ENCODE measurements around the gene RGL2. TPM values are rescaled to one million over a fixed set of nuclear protein-coding genes. Genes with fewer than 3 reads are reported as not detected.

Gene RGL2
- polyA plus RNA-seq, 1 donor (not counting 4 experiments of a cell fraction or from before 2014, with no cell fraction given) = 33.6 TPM

DNA sequence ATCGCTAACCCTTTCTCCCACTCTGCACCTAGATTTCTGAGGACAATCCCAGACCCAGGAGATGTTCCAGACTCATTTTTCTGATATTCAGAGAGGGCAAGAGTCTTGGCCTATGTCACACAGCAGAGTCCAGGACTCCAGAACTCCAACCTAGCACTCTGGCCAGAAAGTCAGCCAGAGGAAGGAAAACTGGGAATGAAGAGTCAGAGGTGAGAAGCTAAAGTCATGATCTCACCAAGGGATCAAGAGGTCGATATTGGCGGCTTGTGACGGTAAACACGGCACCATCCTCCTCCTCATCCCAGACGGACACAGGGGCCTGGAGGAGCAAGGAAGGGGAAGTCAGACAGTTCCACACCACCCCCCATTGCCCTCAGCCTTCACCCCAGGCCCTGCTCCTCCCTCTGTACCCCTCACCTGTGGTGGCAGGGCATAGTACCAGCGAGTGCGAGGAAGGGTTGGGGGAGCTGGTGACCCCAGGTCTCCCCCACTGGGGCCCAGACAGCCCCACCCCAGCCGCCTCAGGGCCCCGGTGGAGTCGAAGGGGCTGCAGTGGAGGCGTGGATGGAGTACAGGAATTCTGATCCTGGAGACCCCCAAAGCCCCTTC, 1.8 kb downstream of the RGL2 start:
- Histone ChIP-seq H3K9me3 (ENCODE audit: control insufficient read depth, low read depth, low read length) (no peaks in the 10 kb centered on the region), H3K79me2 (ENCODE audit: control insufficient read depth, insufficient read depth, low read length) (peaks cover 21% of the 10 kb centered on the region), H3K4me3 (ENCODE audit: control insufficient read depth in 2 of 3, extremely low read depth in 1 of 3, insufficient read depth in 2 of 3, low read depth in 1 of 3, low read length in 3 of 3) (peak overlapping the region; percentile 66 to 79 (median 70)), H3K4me1 (ENCODE audit: control insufficient read depth, extremely low read depth, insufficient read depth, low read length) (peaks cover 14% of the 10 kb centered on the region), H3K27me3 (ENCODE audit: control insufficient read depth, extremely low read depth, insufficient read depth, low read length) (no peaks in the 10 kb centered on the region), H4K20me1 (ENCODE audit: control insufficient read depth, extremely low read depth, insufficient read depth, low read length) (no peaks in the 10 kb centered on the region), H3K9ac (ENCODE audit: control insufficient read depth, extremely low read depth, insufficient read depth, low read length) (peak overlapping the region; percentile 88), H2AFZ (ENCODE audit: control insufficient read depth, low read length) (peak overlapping the region; percentile 70), H3K36me3 (ENCODE audit: control insufficient read depth in 2 of 2, extremely low read depth in 1 of 2, insufficient read depth in 2 of 2, low read length in 2 of 2) (peaks cover 26 to 28% of the 10 kb centered on the region in 2 experiments), H3K27ac (ENCODE audit: control insufficient read depth, insufficient read depth, low read length) (peak overlapping the region; percentile 85), H3K4me2 (ENCODE audit: control insufficient read depth, extremely low read depth, insufficient read depth, low read depth, low read length) (peak overlapping the region; percentile 89), H3K9me1 (ENCODE audit: control insufficient read depth, extremely low read depth, insufficient read depth, low read length) (no peaks in the 10 kb centered on the region)
- TF ChIP-seq, protein P1, sequence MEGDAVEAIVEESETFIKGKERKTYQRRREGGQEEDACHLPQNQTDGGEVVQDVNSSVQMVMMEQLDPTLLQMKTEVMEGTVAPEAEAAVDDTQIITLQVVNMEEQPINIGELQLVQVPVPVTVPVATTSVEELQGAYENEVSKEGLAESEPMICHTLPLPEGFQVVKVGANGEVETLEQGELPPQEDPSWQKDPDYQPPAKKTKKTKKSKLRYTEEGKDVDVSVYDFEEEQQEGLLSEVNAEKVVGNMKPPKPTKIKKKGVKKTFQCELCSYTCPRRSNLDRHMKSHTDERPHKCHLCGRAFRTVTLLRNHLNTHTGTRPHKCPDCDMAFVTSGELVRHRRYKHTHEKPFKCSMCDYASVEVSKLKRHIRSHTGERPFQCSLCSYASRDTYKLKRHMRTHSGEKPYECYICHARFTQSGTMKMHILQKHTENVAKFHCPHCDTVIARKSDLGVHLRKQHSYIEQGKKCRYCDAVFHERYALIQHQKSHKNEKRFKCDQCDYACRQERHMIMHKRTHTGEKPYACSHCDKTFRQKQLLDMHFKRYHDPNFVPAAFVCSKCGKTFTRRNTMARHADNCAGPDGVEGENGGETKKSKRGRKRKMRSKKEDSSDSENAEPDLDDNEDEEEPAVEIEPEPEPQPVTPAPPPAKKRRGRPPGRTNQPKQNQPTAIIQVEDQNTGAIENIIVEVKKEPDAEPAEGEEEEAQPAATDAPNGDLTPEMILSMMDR (optimal IDR thresholded peaks at IDR 0.05 in 1 of 3, IDR thresholded peaks at IDR 0.05 in 1 of 3, conservative IDR thresholded peaks at IDR 0.05 in 1 of 3; ENCODE audit: extremely low read depth in 1 of 3, insufficient read depth in 2 of 3, low read length in 3 of 3) = no peak
- no peak for TF ChIP-seq EZH2 (IDR thresholded peaks at IDR 0.05; ENCODE audit: low read length)
- no peak for FAIRE-seq
- DNase-seq (ENCODE audit: low read depth, low spot score) = no peak
- dilution Hi-C loops (cut with MboI; ENCODE audit: extremely low pct_ligation_motif_present, low sequenced_read_pairs) = no loop called here

DNA sequence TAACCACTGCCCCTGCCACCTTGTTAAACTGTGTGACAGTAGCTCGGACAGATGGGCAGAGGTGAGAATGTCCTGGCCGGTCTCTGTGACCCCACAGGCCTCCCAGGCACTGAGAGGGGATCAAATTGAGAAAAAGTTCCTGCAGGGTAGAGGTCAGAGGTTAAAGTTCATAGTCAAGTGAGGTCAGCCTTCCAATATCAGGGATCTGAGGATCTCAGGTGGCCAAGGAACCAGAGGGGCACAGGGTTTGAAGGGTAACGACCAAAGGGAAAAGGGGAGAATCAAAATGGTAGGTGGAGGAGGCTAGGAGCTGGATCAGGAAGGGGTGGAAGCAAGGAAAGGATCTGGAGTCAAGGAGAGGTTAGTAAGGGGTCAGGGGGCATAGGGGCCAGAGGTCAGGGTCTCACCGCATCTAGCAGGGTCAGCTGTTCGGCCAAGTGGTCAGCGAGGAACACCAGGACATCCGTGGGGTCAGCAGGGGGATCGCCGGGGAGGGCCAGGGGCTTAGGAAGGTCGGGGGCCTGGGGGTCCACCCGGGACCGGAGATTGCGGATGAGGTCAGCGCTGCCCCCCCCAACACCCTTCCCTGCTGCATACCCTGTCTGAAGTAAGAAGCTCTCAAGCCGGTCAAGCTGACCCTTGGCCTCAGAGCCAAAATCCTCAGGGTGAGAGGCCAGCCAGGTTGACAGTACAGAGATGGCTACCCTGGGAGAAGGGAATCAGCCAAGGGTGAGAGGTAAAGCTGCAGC, 2.9 kb downstream of the RGL2 start:
- DNase-seq (ENCODE audit: low read depth, low spot score) (no peak), FAIRE-seq (no peak)
- H3K27me3 ChIP-seq (ENCODE audit: control insufficient read depth, extremely low read depth, insufficient read depth, low read length) = no peaks in the 10 kb centered on the region
- H4K20me1 ChIP-seq (ENCODE audit: control insufficient read depth, extremely low read depth, insufficient read depth, low read length) = no peaks in the 10 kb centered on the region
- H3K9me3 ChIP-seq (ENCODE audit: control insufficient read depth, low read depth, low read length) = no peaks in the 10 kb centered on the region
- H3K4me1 ChIP-seq (ENCODE audit: control insufficient read depth, extremely low read depth, insufficient read depth, low read length) = peaks cover 18% of the 10 kb centered on the region
- TF ChIP-seq, protein P1 (optimal IDR thresholded peaks at IDR 0.05 in 1 of 3, IDR thresholded peaks at IDR 0.05 in 1 of 3, conservative IDR thresholded peaks at IDR 0.05 in 1 of 3; ENCODE audit: extremely low read depth in 1 of 3, insufficient read depth in 2 of 3, low read length in 3 of 3) = no peak
- TF ChIP-seq EZH2 (IDR thresholded peaks at IDR 0.05; ENCODE audit: low read length) = no peak
- H3K27ac ChIP-seq (ENCODE audit: control insufficient read depth, insufficient read depth, low read length) = no peak overlapping the region
- peaks cover 19% of the 10 kb centered on the region for H3K79me2 ChIP-seq (ENCODE audit: control insufficient read depth, insufficient read depth, low read length)
- no peaks in the 10 kb centered on the region for H3K9me1 ChIP-seq (ENCODE audit: control insufficient read depth, extremely low read depth, insufficient read depth, low read length)
- no peak overlapping the region for H3K4me2 ChIP-seq (ENCODE audit: control insufficient read depth, extremely low read depth, insufficient read depth, low read depth, low read length)
- H3K36me3 ChIP-seq (ENCODE audit: control insufficient read depth in 2 of 2, extremely low read depth in 1 of 2, insufficient read depth in 2 of 2, low read length in 2 of 2) = peaks cover 26 to 33% of the 10 kb centered on the region in 2 experiments
- H2AFZ ChIP-seq (ENCODE audit: control insufficient read depth, low read length) = no peak overlapping the region
- dilution Hi-C loops (cut with MboI; ENCODE audit: extremely low pct_ligation_motif_present, low sequenced_read_pairs) = no loop called here
- no peak overlapping the region for H3K4me3 ChIP-seq (ENCODE audit: control insufficient read depth in 2 of 3, extremely low read depth in 1 of 3, insufficient read depth in 2 of 3, low read depth in 1 of 3, low read length in 3 of 3)
- no peak overlapping the region for H3K9ac ChIP-seq (ENCODE audit: control insufficient read depth, extremely low read depth, insufficient read depth, low read length)
